Putamen (tissue), 1 donor: ENCODE data around the gene ATG2A.

Experiments
- DNase-seq: peaks from one replicate; pipeline ENCODE4 v3.0.0-alpha.2; 2016; ENCODE audit warnings: low spot score

Gene ATG2A

DNA sequence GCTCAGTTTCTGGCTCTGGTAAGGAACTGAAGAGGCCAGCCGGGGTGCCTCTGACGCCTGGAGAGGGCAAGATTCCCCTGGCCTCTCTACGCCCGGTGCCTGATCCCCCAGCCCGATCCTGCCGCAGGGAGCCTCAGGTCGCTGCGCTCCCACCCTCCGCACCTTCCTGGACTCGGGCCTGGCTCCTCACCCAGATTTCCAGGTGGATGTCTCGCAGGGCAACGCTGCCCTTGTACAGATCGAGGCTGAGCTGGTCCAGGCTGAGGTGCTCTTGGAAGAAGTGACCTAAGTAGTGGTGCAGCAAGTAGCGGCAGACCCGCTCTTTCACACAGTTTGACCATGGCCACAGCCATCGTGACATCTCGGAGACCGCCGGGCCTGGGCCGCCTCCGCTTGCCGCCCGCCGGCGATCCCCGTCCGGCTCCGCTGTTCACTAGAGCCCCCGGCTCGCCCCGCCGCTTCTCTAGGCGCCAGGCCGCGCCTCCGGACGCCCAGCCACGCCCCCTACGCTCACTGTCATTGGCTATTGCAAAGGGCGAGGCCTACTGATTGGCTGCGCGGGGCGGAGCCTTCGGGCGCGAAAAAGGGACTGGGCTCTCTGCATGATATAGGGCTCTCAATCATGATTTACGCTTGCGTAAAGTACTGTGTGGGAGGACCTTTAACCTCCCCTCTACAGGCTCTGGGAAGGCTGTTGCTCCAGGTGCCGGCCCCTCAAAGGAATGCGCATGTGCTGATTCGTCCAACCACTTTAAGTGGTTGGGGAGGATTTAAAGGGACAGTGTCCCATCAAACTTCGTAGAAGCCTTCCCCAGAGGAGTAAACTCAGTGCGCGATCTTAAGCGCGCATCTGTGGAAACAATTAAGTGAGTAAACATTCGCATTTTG lies at the start of gene ATG2A:
TSS of gene ATG2A (minus strand) at position 435 of the 888 bp plus-strand sequence. CDS start at position 361, 74 bp downstream.
- DNase-seq, result peak; percentile 100

DNA sequence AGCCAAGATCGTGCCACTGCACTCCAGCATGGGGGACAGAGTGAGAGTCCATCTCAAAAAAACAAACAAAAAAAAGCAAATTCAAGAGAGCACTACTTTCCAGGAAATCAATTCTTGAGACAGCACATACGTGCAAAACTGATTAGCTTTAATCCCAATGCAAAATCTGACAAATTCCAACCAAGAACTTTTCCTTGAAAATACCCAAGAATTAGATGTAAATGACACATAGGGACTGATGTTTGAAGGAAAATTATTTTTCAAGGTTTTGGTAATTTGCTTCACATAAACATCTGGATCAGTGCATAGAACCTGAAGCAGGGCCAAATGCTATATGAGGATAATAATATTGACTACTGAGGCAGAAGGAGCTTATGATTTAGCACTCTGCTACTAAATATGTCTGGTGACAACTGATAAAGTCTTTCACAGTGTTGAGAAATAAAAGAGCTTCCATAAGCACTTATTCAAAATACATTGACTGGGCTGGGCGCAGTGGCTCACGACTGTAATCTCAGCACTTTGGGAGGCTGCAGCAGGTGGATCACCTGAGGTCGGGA lies 46.1 kb upstream of the ATG2A start:
- DNase-seq, result no peak

DNA sequence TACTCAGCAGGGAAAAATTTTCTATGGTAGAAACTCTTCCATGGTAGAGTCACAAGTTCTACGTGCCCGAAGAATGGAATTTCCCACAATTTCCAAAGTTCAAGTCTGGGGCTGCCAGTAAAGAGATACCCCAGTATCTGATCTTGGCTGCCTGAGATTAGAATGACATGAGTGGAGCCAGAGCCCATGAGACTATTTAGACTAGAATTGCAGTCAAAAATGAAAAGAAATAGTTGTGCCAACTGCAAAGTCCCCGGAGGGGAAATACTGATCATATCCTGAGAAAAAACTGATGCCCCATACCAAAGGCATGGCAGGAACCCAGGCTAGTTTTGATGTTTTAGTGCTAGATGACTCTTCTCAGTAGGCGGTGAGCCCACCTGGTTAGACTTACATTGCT lies 43.7 kb upstream of the ATG2A start:
- no peak for DNase-seq

DNA sequence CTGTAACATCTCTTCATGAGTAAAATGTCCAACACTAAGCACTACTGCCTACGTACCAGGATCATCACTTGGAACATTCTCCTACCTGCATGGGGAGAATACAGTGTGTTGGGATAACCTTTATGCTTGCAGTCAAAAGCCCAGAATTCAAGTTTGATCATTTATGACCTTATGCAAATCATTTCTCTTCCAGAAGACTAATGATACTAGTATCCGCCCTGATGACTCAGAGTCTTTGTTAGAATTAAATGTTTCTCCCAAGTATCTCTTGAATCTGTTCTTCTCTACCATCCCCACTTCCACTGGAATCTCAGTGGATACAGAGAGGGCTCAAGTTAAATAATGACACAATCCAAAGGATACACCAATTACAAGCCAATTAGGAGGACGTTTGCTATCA lies 42.5 kb upstream of the ATG2A start:
- no peak for DNase-seq

DNA sequence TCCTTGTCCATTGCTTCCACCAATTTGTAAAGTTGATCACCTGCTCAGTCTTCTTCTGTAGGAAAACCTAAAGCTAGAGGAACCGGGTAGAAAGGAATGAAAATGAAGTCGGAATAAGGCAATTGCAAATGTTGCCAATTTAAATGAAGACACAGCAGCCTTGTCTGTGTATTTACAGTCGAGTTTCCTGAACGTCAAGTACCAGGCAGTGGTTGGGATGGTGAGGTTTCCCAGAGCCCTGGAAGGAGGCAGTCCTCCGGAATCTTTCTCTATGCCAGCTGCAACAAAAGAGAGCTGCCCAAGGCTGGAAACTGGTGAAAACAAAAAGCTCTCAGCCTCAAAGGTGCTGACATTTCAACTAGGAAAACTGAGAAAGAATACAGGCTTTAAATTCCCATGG lies 37.2 kb upstream of the ATG2A start:
- no peak for DNase-seq

DNA sequence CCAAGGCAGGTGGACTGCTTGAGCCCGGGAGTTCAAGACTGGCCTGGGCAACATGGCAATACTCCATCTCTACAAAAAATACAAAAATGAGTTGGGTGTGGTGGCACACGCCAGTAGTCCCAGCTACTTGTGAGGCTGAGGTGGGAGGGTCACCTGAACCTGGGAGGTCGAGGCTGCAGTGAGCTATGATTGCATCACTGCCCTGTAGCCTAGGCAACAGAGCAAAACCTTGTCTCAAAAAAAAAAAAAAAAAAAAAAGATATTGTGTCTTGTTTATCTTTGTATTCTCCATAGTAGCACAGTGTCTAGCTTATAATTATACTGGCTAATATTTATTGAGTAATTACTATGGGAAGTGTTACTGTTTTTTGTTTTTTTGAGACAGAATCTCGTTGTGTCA lies 34.5 kb upstream of the ATG2A start:
- no peak for DNase-seq

DNA sequence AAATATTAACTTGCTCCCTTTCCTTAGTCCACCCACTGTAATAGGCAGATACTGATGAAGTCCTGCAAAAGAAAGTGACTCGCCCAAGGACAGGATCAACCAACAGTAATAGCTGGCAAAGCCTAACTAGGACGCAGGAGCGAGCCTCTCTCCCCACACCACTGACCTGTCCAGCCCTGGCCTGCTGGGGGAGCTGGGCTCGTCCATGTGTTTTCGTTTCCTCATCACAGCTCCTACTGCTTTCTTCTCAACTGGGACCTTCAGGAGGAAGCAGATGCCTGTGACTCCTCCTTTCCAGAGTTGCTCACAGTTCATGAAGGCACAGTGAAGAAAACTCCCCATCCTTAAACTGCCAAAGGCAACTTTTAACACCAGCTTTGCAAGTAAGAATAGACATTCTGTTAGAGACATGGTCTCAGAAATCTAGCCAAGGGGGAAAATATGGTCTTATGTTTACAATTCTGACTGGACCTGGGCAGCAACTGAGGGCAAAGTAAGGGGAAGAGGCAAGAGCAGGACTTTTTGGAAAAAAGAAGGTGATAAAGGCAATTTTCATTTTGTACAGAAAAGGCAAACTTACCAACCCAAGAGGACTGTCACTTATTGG lies 30.3 kb upstream of the ATG2A start:
- DNase-seq, result no peak

DNA sequence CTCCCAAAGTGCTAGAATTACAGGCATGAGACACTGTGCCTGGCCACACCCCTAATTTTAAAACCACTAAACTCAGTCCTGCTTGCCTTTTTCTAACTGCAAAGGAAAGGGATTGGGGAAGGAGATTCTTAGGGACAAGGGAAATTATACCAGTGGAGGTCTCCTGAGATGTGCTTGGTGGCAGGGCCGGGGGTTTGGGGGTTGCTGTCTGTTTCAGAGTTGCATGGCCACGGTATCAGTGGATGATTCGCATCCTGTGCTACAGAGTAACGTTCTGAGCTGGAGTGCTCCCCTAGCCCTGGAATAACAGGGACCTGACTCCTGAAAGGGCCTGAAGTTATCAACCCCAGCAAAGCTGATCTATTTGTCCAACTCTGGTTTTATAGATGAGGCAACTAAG lies 19.5 kb upstream of the ATG2A start:
- no peak for DNase-seq

DNA sequence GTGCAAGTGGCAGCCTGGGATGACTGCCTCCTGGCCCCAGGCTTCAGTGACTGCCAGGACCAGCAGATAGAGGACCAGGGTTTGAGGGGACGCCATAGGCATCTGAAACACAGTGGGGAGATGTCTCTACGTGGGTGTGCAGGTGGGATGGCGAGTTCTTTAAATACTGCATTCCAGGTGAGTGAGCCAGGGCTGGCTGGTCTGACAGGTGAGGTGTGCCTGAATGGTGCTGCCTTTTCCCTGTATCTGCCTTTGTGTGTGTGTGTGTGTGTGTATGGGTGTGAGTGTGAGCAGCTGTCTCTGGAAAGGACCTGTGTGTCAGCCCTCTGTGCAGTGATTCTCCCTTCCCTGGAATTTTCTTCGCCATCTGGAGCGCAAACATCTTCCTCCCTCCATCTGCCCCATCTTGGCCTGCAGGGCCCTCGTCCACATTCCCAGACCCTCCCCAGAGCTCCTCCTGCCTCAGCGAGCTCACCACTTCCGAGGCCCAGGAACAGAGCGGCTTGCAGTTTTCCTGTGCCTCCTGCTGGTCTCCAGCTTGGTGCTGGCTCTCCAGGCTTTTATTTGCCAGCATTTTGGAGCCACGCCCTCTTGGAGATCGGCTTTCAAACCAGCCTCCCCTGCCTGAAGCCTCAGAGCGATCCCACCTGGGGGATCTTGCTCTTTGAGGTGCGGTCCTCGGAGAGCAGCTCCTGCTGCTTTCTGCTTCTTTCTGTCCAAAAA lies 18.5 kb upstream of the ATG2A start, which contains the start of gene GPHA2:
TSS of gene GPHA2 (minus strand) at position 535 of the 723 bp plus-strand sequence. CDS start at position 102, 433 bp downstream.
- no peak for DNase-seq

DNA sequence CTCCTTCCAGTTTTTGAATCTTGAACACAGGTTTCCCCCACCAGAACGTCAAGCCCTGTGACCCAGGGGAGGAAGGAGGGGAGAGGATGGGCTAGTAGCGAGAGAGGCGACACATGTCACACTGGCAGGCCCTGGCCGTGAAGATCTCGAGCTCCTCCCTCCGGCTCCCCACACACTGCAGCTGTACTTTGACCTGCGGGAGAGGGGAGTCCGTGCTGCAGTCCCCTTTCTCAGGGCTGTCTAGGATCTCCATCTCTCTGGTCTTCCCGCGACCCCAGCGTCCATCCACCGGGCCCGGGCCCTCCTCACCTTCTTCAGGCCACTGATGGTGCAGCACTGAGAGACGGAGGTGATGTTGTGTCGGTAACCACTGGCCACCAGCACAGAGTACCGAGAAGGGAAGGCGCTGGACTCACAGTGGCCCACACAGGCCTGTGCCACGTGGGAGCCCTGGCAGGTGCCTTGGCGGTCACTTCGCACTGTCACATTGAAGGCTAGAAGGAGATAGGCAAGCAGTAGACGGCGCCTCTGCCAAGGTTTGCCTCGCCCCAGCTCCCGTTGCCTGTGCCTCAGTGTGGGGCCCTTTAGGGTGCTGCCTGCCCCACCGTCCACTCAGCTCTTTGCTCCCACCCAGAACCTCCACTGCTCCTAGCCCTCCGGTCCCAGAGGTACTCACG lies 17.8 kb upstream of the ATG2A start:
- no peak for DNase-seq

DNA sequence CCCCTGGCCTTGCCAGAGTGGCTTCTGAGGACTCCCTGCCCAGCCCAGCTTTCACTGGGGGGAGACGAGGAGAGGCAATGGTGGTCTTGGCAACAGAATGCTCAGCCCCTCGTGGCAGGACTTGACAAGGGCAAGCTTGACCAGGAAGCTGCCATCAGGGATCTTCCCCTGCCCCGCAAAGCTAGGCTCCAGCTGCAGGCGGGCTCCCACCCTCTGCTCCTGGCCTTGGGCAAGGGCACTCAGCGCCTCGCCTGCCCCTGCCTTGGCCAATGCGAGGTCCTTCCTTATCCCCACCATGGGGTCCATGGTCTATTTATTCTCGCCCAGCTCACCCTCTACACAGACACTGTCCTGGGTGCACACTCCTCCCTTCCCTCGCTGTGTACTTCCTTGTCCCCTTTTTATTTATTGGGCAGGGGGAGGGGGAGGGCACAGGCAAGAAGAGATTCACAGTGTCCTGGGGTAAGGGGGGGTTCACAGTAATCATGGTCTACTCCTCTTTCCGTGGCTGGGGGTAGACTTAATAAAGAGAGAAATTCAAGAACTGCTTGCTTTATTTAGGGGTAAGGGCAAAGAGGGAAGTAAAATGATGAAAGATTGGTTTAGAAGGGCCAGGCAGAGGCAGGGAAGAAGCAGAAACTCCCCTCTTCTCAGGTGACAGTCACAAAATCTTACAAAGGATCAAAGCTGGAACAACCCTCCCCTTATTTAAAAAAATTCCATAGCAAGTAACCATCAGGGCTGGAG lies 17.1 kb upstream of the ATG2A start:
- no peak for DNase-seq

DNA sequence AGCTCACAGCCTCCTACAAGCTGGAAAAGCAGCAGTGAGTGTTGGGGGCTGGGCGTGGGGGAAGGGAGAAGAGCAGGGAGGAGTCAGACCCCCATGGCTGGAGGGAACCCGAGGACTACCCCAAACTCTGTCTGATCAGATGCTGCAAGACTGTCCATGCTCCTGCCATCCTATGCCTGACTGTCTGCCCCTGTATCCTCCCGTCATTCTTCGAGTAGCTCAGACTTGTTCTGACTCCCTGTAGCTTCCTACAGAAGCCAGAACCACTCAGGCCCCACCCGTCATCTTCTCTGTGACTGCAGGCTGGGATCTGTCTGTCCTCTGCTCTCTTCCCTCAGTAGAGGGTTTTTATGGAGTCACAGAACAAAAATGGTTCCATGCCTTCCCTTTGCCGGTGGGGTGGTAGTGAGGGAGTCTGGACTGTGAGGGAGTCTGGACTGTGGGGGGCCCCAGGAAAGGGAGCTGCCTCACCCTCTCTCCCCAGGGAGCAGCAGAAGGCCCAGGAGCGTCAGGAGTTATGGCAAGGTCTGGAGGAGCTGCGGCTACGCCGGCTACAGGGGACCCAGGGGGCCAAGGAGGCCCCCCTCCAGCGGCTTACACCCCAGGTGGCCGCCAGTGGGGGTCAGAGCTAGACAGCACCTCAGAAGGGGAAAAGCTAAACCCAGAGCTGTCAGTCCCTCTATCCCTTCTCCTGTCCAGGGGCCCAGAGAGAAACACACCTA lies 16.4 kb upstream of the ATG2A start:
- DNase-seq, result no peak

DNA sequence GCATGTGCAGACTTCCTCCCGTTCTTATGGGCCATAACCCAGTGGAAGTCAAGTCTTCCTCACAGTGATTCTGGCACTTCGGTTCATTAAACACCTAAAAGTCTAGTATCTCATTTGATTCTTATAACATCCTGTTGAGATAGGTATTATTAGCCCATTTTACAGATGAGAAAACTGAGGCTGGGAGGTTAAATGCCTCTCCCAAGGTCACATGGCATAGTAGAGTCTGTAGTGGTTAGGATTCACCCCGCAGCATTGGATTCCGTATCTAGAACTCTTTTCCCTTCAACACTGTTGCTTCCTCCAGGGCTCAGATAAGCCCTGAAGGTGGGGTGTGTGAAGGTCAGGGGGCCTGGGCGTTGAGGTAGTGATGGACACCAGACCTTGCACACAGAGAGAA lies 15.3 kb upstream of the ATG2A start:
- no peak for DNase-seq

DNA sequence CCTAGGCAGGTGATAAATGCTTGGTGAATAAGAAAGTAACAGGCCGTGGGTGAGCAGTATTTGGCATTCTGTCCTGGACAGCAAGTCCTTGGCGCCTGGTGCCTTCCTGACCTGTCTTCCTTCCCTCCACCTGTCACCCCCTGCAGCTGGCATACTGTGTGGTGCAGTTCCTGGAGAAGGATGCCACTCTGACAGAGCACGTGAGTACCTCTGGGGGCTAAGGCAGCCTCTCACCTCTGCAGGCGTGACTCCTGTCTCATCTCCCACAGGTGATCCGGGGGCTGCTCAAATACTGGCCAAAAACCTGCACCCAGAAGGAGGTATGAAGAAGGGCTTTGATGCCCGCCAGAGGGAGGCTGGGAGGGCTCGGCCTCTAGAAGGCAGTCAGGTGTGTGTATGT lies 14.3 kb upstream of the ATG2A start:
- DNase-seq, result no peak

DNA sequence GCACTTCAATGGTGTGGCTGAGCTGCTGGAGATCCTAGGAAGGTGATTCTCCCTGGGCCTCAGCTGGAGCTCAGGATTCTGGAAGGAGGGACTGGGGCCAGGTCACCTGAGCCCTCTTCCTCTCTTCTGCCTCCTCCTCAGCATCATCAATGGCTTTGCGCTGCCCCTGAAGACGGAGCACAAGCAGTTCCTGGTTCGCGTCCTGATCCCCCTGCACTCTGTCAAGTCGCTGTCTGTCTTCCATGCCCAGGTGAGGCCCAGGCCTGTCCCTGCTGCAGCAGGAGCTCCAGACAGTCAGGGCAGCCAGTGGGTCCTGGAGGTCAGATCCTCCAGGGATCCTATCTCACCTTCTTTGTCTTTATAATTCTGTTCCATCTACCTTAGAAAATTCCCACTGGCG lies 13.3 kb upstream of the ATG2A start:
- no peak for DNase-seq

DNA sequence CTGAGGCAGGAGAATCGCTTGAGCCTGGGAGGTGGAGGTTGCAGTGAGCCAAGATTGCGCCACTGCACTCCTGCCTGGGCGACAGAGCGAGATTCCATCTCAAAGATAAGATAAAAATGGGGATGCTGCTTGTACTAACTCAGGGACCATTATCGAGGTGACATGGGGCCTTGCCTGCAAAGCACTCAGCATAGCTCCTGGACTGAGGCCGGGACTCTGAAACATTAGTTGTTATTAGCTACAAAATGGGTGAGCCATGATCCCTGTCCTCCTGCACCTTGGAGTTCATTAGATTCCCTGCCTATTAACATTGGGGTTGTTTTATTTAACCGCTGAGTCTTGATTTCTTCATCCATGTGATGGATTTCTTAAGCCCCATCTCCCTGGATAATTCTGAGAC lies 12.6 kb upstream of the ATG2A start:
- DNase-seq, result no peak

DNA sequence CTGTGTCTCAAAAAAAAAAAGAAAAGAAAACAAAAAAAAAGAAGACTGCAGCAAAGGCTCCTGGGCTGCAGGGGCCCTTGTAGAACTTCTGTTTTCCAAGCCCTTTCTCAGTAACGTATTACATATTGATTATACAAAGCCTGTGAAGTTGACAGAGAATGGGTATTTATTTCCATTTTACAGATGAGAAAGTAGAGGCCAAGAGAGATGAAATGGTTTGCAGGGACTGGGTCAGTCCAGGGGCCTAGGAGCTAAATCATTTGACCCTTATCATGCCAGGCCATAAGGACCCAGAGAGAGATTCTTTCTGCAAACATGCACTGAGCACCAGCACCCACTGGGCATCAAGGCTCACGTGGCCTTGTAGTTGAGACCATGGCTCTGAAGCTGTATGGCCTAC lies 11.9 kb upstream of the ATG2A start:
- DNase-seq, result no peak

DNA sequence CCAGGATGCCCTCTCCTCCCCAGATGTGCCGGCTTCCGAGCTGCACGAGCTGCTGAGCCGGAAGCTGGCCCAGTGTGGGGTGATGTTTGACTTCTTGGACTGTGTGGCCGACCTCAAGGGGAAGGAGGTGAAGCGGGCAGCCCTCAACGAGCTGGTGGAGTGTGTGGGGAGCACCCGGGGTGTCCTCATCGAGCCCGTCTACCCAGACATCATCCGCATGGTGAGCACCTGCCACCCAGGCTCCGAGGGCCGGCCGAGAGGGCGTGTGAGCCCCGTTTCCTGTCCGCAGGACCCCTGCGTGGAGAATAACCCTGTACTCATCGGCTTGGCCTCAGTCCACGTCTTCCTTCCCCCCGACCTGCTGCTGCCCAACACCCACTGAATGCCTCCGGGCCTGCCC lies 9.7 kb upstream of the ATG2A start:
- no peak for DNase-seq

DNA sequence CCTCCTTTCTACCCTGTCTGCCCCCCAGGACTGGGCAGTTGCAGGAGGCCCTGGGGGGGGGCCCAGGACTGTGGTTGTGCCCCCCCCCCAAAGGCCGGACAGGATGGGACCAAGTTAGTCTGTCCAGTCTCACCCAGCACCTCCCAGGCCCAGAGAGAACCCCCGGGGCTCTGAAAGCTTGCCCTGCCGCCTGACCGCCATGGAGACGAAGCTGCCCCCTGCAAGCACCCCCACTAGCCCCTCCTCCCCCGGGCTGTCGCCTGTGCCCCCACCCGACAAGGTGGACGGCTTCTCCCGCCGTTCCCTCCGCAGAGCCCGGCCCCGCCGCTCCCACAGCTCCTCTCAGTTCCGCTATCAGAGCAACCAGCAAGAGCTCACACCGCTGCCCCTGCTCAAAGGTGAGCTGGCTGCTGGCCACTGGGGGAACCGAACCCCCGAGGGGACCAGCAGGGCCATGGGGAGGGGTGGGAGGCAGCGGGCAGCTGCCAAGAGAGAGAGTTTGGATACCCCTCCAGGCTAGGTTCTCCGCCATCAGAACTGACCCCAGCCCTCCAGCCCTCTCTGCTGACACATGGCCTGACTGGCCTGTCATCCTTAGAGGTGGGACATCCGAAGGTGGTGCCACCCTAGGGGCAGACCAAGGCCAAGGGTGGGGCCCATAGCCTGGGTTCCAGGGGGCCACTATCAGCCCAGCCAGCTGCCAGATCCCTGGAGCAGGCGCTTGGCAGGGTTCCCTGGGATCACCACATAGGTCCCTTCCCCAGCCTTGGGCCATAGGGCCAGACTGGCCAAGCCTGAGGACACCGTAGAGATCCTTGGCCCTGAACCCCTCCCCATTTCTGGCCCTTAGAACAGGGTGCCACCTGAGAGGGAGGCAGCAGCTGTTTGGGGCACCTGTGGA lies 8.8 kb upstream of the ATG2A start:
- no peak for DNase-seq

DNA sequence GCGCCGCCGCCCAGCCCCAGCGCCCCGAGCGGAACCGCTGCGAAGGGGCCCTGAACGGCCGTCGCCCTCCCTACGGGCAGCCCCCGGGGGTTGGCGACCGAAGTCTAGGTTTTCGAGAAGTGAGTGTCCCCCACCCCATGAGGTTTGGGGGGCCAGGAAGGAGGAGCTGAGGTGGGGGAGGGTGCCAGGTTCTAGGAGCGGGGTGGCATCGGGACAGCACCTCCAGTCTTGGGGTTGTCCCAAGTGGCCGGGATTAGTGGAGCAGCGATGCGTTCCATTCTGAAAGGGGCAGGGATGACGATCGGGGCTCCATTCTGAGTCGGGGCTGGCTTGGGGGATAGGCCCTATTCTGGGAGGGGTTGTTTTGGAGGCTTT lies 7.9 kb upstream of the ATG2A start:
- DNase-seq, result peak; percentile 15
